GM19372 (cell line): ENCODE data around the gene FPR2.
"Not testable (repeated sequence)": the region's sequence is repeated elsewhere in the genome, so short reads cannot be mapped to it uniquely, and the experiment has no call there.

ENCODE experiments used
- ATAC-seq: cut with Tn5 transposase; IDR thresholded peaks from one replicate; pipeline ENCODE4 v1.9.1; 2021; ENCODE audit warnings: mild to moderate bottlenecking, low read depth, moderate library complexity; ENCODE audit not compliant: unreplicated experiment

Gene FPR2

GRCh38 chr19:51802775-51803174 lies 41.8 kb downstream of the FPR2 start:
- ATAC-seq: no peak

- no peak for ATAC-seq
These were observed 42.5 kb downstream of the FPR2 start for GRCh38 chr19:51803519-51803918.

- ATAC-seq: no peak
These were observed 43.0 kb downstream of the FPR2 start for GRCh38 chr19:51803967-51804366.

GRCh38 chr19:51804789-51805188 lies 43.8 kb downstream of the FPR2 start:
- ATAC-seq: not testable (repeated sequence)

DNA sequence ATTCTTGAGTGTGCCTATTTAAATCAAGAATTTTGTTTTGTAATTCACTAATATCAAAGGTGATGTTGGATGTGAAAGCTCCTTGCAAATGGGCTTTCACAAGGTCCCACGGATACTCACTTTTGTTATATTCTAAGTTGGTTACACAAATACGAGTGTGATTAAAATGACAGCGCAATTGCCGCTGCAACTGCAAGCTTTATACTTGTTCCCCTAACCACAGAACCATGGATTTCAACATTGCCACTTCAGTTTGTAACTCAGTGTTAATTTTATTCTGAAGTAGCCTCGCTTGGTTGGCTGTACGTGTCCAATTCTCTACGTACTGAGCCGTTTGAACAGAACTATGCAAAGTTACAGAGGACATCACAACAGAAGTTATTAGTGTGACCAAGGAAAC lies 44.4 kb downstream of the FPR2 start:
- not testable (repeated sequence) for ATAC-seq

DNA sequence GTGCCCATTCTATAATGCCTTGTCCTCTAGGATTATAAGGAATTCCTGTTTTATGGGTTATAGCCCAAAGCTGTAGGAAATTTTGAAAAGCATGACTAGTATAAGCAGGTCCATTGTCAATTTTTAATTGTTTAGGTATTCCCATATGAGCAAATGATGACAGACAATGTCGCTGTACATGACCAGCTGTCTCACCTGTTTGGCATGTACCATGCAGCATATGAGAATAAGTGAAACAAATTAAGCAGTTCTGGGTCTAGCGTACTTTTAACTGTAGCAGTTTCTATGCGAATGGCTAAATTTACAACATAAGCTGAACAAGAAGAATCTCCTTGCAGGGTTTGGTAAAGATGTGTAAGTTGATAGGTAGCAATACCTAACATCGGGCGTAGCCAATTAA lies 45.6 kb downstream of the FPR2 start:
- not testable (repeated sequence) for ATAC-seq

DNA sequence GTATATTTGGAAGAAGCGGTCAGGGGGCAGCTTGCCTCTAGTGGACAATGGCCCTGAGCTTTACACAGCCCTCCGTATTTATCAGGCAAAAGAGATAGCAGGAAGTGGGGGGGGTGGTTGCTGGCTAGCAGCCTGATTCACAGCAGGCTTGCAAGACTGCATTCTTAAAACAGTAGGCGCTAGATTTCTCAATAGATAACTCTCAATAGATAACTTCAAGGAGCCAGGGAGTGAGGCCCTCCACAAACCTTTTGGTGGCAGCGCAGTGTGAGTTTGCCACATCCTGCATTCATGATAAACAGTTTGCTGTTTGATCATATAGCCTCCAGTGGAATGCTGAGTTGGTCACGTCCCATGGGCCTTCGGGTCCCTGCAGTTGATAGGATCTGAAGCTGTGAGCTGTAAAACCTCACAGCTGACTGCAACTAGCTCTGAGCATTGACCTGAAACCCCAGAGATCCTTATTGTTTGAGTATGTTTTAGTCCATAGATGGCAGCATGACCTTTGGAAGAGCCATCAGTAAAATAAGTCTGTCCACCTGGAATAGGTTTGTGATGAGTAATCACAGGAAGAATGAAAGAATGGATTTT lies 46.2 kb downstream of the FPR2 start:
- ATAC-seq: no peak

DNA sequence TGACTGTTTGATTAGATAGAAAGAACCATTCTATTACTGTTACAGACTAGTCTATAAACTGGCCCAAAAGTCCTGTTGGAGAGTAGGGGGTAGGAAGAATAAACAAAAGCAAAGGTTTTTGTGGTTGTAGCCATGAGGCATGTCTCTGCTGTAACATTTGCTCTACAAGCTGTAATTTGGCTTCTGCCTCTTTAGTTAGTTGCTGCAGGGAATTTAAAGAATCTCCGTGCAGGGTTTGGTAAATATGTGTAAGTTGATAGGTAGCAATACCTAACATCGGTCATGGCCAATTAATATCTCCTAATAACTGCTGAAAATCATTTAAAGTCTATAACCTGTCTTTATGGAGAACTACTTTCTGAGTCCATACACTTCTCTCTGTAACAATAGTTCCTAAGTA lies 46.9 kb downstream of the FPR2 start:
- ATAC-seq: no peak

- ATAC-seq: no peak
These were observed 47.5 kb downstream of the FPR2 start for GRCh38 chr19:51808333-51808986.

DNA sequence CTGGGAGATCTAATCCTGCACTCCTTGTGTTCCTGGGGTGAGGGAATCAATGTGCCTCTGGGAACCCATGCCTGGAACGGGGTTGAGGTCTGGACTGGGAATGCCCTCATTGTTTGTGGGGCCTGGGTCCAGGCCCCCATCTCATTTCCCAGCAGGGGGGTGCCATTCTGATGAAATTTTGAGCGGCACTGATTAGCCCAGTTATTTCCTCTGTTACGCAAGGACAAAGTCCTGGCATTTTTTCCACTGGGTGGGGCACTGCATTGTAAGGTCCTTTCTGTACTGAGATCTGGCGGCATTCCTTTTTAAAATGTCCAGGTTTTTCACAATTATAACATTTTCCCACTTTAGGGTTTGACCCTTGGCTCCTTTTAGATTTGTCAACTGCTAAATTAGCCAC lies 48.8 kb downstream of the FPR2 start:
- ATAC-seq: no peak

- ATAC-seq: no peak
These were observed 49.2 kb downstream of the FPR2 start for GRCh38 chr19:51810223-51810622.

DNA sequence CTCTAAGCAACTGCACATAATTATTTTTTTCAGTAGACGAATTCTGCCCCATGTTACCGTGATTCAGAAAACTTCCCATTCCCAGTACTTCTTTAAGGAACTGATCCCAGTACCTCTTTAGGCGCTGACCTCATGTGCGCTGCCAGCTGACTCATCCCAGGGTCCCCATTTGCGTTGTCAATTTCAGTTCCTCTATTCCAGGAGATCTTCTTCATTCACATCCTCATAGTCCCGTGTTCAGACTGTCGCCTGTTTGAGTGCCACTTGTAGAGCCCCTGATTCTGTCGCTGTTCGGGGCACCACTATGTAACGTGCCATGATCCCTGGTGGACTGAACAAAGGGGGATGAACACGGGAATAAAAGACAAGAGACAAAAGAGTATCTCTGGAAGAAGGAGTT lies 50.4 kb downstream of the FPR2 start:
- ATAC-seq: no peak

DNA sequence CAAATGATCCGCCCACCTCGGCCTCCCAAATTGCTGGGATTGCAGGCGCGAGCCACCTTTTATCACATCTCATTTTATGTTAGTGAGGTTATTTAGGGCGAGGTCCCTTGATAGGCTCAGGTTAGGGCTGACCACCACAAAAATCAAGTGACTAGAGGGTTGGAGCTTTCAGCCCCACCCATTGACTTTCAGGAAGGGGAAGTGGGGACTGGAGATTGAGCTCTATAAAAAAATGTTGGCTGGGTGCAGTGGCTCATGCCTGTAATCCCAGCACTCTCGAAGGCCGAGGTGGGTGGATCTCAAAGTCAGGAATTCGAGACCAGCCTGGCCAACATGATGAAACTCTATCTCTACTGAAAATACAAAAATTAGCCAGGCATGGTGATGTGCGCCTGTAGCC lies 54.1 kb downstream of the FPR2 start:
- ATAC-seq: no peak

DNA sequence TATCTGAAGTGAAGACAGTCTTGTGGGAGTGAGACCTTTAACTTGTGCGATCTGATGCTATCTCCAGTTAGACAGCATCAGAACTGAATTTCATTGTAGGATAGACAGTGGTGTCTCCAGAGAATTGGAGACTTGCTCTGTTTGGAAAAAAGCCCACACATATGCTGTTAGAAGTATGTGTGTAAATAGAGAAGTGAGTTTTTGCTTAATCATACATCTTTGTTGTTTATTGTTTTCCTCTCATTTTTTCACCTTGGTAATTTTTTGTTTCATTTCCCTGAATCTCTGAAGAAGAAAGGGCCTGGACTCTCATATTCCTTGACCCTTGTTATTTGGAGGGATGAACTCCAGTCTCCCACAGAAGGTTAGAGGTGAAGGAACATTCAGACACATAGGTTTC lies 55.7 kb downstream of the FPR2 start:
- no peak for ATAC-seq

GRCh38 chr19:51820011-51820410 lies 59.0 kb downstream of the FPR2 start:
- ATAC-seq: no peak
